ENCODE measurements around the gene TC2N. TPM values are rescaled to one million over a fixed set of nuclear protein-coding genes. Genes with fewer than 3 reads are reported as not detected.

Gene TC2N
- polyA plus RNA-seq, 1 donor from 2014 or later, result 2.1 TPM

GRCh38 chr14:91891721-91892220, 24.4 kb upstream of the TC2N start:
- no peaks in the 10 kb centered on the region for H3F3A ChIP-seq (ENCODE audit: insufficient read depth, low read length, poor library complexity, severe bottlenecking)
- H4K20me1 ChIP-seq (ENCODE audit: insufficient read depth), result no peaks in the 10 kb centered on the region
- no peaks in the 10 kb centered on the region for H3K36me3 ChIP-seq (ENCODE audit: insufficient read depth, low read length)
- H3K9me3 ChIP-seq (ENCODE audit: low read length), result no peaks in the 10 kb centered on the region
- H3K4me2 ChIP-seq (ENCODE audit: low read length), result no peak overlapping the region
- H3K9me2 ChIP-seq (ENCODE audit: insufficient read depth, low read length), result no peaks in the 10 kb centered on the region
- no peak overlapping the region for H3K4me3 ChIP-seq (ENCODE audit: low read length)
- H3K79me2 ChIP-seq (replicated peaks; ENCODE audit: insufficient read depth, low read length), result no peaks in the 10 kb centered on the region
- H3K27ac ChIP-seq (ENCODE audit: low read length), result no peak overlapping the region
- no peak overlapping the region for H3K9ac ChIP-seq (ENCODE audit: low read length)
- no peaks in the 10 kb centered on the region for H3K27me3 ChIP-seq (ENCODE audit: insufficient read depth, low read depth, low read length)
- no peak overlapping the region for H2AFZ ChIP-seq (ENCODE audit: low read depth, low read length)
- TF ChIP-seq POLR2AphosphoS5 (IDR thresholded peaks at IDR 0.05) (no peak), SMC3 (conservative IDR thresholded peaks at IDR 0.05; ENCODE audit: poor library complexity) (no peak), RAD21 (conservative IDR thresholded peaks at IDR 0.05) (no peak), EP300 (conservative IDR thresholded peaks at IDR 0.05; ENCODE audit: poor library complexity, severe bottlenecking) (no peak), CTCF (IDR thresholded peaks at IDR 0.05; ENCODE audit: poor library complexity, severe bottlenecking) (no peak), TAF1 (IDR thresholded peaks at IDR 0.05; ENCODE audit: low read depth) (no peak), EZH2 (IDR thresholded peaks at IDR 0.05; ENCODE audit: borderline replicate concordance, insufficient read depth, low read length, poor library complexity, severe bottlenecking) (no peak), REST (IDR thresholded peaks at IDR 0.05; ENCODE audit: borderline replicate concordance) (no peak), MXI1 (conservative IDR thresholded peaks at IDR 0.05; ENCODE audit: poor library complexity, severe bottlenecking) (no peak)

GRCh38 chr14:91891101-91891500, 23.8 kb upstream of the TC2N start:
- Histone ChIP-seq H3F3A (ENCODE audit: insufficient read depth, low read length, poor library complexity, severe bottlenecking) (no peaks in the 10 kb centered on the region), H3K27ac (ENCODE audit: low read length) (no peak overlapping the region), H3K9me2 (ENCODE audit: insufficient read depth, low read length) (no peaks in the 10 kb centered on the region), H3K9ac (ENCODE audit: low read length) (no peak overlapping the region), H3K36me3 (ENCODE audit: insufficient read depth, low read length) (no peaks in the 10 kb centered on the region), H3K9me3 (ENCODE audit: low read length) (no peaks in the 10 kb centered on the region), H3K4me2 (ENCODE audit: low read length) (no peak overlapping the region), H3K4me3 (ENCODE audit: low read length) (no peak overlapping the region), H2AFZ (ENCODE audit: low read depth, low read length) (no peak overlapping the region), H4K20me1 (ENCODE audit: insufficient read depth) (no peaks in the 10 kb centered on the region), H3K79me2 (replicated peaks; ENCODE audit: insufficient read depth, low read length) (no peaks in the 10 kb centered on the region), H3K27me3 (ENCODE audit: insufficient read depth, low read depth, low read length) (no peaks in the 10 kb centered on the region)
- no peak for TF ChIP-seq EZH2 (IDR thresholded peaks at IDR 0.05; ENCODE audit: borderline replicate concordance, insufficient read depth, low read length, poor library complexity, severe bottlenecking)
- peak; percentile 11 for TF ChIP-seq EP300 (conservative IDR thresholded peaks at IDR 0.05; ENCODE audit: poor library complexity, severe bottlenecking)

Data from neural cell (in vitro differentiated cells).